ENCODE results near the gene HMGN1.

DNA sequence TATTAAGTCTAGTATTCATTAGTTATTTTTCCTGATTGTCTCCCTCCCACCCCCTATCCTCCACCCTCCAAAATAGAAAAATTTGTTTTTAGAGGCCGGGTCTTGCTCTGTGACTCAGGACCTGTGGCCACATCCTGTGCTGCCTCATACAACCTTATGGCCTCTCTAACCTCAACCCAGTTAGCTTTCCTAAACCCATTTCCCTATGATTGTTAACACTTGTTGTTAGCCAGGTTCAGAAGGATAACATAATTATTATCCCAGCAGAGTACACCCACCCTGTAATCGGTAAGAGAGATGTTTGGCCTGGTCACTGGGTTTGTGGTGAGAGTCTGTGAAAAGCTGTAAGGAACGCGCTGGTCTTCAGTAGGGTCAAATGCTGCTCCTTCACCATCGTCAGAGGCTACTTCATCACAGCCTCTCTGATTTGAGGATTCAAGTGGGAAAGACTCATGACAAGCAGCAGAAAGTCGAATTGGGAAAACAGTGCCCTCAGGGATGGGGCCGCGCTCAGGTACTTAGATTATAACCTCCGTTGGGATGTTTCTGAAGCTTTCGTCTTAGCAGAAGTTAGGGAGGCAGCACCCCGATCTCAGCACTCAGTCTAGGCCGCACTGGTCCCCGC is 35.9 kb upstream of the HMGN1 start:
- TF ChIP-seq, protein P1, sequence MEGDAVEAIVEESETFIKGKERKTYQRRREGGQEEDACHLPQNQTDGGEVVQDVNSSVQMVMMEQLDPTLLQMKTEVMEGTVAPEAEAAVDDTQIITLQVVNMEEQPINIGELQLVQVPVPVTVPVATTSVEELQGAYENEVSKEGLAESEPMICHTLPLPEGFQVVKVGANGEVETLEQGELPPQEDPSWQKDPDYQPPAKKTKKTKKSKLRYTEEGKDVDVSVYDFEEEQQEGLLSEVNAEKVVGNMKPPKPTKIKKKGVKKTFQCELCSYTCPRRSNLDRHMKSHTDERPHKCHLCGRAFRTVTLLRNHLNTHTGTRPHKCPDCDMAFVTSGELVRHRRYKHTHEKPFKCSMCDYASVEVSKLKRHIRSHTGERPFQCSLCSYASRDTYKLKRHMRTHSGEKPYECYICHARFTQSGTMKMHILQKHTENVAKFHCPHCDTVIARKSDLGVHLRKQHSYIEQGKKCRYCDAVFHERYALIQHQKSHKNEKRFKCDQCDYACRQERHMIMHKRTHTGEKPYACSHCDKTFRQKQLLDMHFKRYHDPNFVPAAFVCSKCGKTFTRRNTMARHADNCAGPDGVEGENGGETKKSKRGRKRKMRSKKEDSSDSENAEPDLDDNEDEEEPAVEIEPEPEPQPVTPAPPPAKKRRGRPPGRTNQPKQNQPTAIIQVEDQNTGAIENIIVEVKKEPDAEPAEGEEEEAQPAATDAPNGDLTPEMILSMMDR (IDR thresholded peaks at IDR 0.05; ENCODE audit: low read depth, low read length): no peak
- no peak for TF ChIP-seq POLR2A (IDR thresholded peaks at IDR 0.05; ENCODE audit: extremely low read depth, insufficient read length)
